SK-N-SH (cell line): ENCODE data around the gene HRH1. TPM values are rescaled to one million over a fixed set of nuclear protein-coding genes. Genes with fewer than 3 reads are reported as not detected.

ENCODE experiments used
- EP300 ChIP-seq, 2 experiments: IDR thresholded peaks; 2 replicates each; pipeline versions ENCODE4 v1.4.0 to v1.6.1; 2012; ENCODE audit warnings: borderline replicate concordance in 1 of 2, low read depth in 1 of 2, low read length in 1 of 2
- EZH2phosphoT487 ChIP-seq: fragments of 200-600 bp; sonication (generic); IDR thresholded peaks from 2 replicates; pipeline ENCODE4 v1.6.1; 2017; ENCODE audit warnings: low read depth, mixed run types, mild to moderate bottlenecking, antibody characterized with exemption, moderate library complexity, borderline replicate concordance
- FOSL2 ChIP-seq: IDR thresholded peaks from 2 replicates; pipeline ENCODE4 v1.4.0; 2012; ENCODE audit warnings: low read depth, mild to moderate bottlenecking, moderate library complexity, borderline replicate concordance
- FOXM1 ChIP-seq: IDR thresholded peaks from 2 replicates; pipeline ENCODE4 v1.4.0; 2012; ENCODE audit warnings: low read depth, mild to moderate bottlenecking
- GABPA ChIP-seq: IDR thresholded peaks from 2 replicates; pipeline ENCODE4 v1.4.0; 2012; ENCODE audit warnings: low read depth, mild to moderate bottlenecking
- JUND ChIP-seq: IDR thresholded peaks from 2 replicates; pipeline ENCODE4 v1.4.0; 2012
- MXI1 ChIP-seq: IDR thresholded peaks from 2 replicates; pipeline ENCODE4 v1.6.1; 2012; ENCODE audit warnings: mild to moderate bottlenecking, low read depth, low read length, improper control_type of control experiment
- NRF1 ChIP-seq: IDR thresholded peaks from 2 replicates; pipeline ENCODE4 v1.6.1; 2012; ENCODE audit warnings: low read depth, mild to moderate bottlenecking, low read length
- RAD21 ChIP-seq: IDR thresholded peaks from 2 replicates; pipeline ENCODE4 v1.6.1; 2012; ENCODE audit warnings: mild to moderate bottlenecking, low read length
- RFX5 ChIP-seq: IDR thresholded peaks from 2 replicates; pipeline ENCODE4 v1.6.1; 2012; ENCODE audit warnings: mild to moderate bottlenecking, improper control_type of control experiment, low read length
- RXRA ChIP-seq: IDR thresholded peaks from 2 replicates; pipeline ENCODE4 v1.4.0; 2012; ENCODE audit warnings: low read depth, mild to moderate bottlenecking, borderline replicate concordance
- SMC3 ChIP-seq: IDR thresholded peaks from 2 replicates; pipeline ENCODE4 v1.6.1; 2012; ENCODE audit warnings: low read depth, low read length, improper control_type of control experiment
- TAF1 ChIP-seq: IDR thresholded peaks from 2 replicates; pipeline ENCODE4 v1.6.1; 2012; ENCODE audit warnings: low read depth, mild to moderate bottlenecking, low read length, moderate library complexity, borderline replicate concordance
- TCF12 ChIP-seq: IDR thresholded peaks from 2 replicates; pipeline ENCODE4 v1.4.0; 2012
- TEAD4 ChIP-seq: IDR thresholded peaks from 2 replicates; pipeline ENCODE4 v1.4.0; 2012; ENCODE audit warnings: mild to moderate bottlenecking, borderline replicate concordance; ENCODE audit not compliant: insufficient read depth
- YY1 ChIP-seq: IDR thresholded peaks from 2 replicates; pipeline ENCODE4 v1.4.0; 2012; ENCODE audit warnings: low read depth, mild to moderate bottlenecking
- polyA plus RNA-seq, 3 experiments: library from polyadenylated mRNA; depleted of rRNA; stranded (reverse); fragments of >200 nt; gene quantifications; 2 replicates each; pipeline ENCODE4 v1.2.3, GENCODE V29; 2012
- TF ChIP-seq, protein P1 (sequence below): IDR thresholded peaks from 2 replicates; pipeline ENCODE4 v1.4.0; 2012; ENCODE audit warnings: low read depth, borderline replicate concordance
- TF ChIP-seq, protein P2 (sequence below): IDR thresholded peaks from 2 replicates; pipeline ENCODE4 v1.4.0; 2012; ENCODE audit warnings: low read depth, borderline replicate concordance
- TF ChIP-seq, protein P3 (sequence below): IDR thresholded peaks from 2 replicates; pipeline ENCODE4 v1.6.1; 2012; ENCODE audit warnings: mild to moderate bottlenecking, low read depth, low read length, moderate library complexity
- TF ChIP-seq, protein P4 (sequence below): fragments of 200-600 bp; sonication (generic); IDR thresholded peaks from 2 replicates; pipeline ENCODE4 v1.6.1; 2017; ENCODE audit warnings: antibody characterized with exemption, mild to moderate bottlenecking, moderate library complexity
- TF ChIP-seq, protein P5 (sequence below): fragments of 150-350 bp; IDR thresholded peaks from 2 replicates; pipeline ENCODE4 v1.6.1; 2016; ENCODE audit warnings: mild to moderate bottlenecking, low read depth, low read length
- TF ChIP-seq, protein P6 (sequence below): IDR thresholded peaks from 2 replicates; pipeline ENCODE4 v1.4.0; 2012; ENCODE audit warnings: low read depth

The HRH1 gene
- polyA plus RNA-seq, 1 of the 3 experiments (the other 2 are of a cell fraction) = 6.2 TPM

DNA sequence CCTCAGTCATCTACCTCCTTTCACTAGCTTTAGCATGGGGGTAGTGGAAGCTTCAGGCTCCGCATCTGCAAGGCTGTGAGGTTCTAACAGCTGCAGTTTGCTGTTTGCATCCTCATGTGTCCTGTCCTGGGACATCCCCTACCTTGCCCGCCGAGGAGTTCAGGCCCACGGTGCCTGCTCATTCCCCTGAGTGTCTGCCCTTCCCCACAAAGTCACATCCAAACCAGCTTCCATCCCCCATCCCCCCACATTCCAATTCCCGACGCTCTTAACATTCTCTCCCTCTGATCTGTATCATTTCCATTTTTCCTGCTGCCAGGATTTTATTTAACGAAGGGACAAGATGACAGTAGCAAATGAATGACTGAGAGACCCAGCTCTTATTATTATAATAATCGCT lies 43.8 kb downstream of the HRH1 start (continued):
- 0 out of 2 replicates have a peak, but pooled peaks have one; percentile 20 for TF ChIP-seq MXI1
- TF ChIP-seq FOSL2 = no peak
- no peak for TF ChIP-seq GABPA
- TF ChIP-seq, protein P1, sequence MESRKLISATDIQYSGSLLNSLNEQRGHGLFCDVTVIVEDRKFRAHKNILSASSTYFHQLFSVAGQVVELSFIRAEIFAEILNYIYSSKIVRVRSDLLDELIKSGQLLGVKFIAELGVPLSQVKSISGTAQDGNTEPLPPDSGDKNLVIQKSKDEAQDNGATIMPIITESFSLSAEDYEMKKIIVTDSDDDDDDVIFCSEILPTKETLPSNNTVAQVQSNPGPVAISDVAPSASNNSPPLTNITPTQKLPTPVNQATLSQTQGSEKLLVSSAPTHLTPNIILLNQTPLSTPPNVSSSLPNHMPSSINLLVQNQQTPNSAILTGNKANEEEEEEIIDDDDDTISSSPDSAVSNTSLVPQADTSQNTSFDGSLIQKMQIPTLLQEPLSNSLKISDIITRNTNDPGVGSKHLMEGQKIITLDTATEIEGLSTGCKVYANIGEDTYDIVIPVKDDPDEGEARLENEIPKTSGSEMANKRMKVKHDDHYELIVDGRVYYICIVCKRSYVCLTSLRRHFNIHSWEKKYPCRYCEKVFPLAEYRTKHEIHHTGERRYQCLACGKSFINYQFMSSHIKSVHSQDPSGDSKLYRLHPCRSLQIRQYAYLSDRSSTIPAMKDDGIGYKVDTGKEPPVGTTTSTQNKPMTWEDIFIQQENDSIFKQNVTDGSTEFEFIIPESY = no peak
- no peak for TF ChIP-seq FOXM1
- TF ChIP-seq RFX5 = no peak
- no peak for TF ChIP-seq TAF1
- TF ChIP-seq, protein P2, sequence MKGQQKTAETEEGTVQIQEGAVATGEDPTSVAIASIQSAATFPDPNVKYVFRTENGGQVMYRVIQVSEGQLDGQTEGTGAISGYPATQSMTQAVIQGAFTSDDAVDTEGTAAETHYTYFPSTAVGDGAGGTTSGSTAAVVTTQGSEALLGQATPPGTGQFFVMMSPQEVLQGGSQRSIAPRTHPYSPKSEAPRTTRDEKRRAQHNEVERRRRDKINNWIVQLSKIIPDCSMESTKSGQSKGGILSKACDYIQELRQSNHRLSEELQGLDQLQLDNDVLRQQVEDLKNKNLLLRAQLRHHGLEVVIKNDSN = no peak
- no peak for TF ChIP-seq RAD21
- TF ChIP-seq EP300 (IDR thresholded peaks at IDR 0.05; ENCODE audit: borderline replicate concordance in 1 of 2, low read depth in 1 of 2, low read length in 1 of 2) = no peak; a peak in 1 of 4 replicates
- TF ChIP-seq, protein P3, sequence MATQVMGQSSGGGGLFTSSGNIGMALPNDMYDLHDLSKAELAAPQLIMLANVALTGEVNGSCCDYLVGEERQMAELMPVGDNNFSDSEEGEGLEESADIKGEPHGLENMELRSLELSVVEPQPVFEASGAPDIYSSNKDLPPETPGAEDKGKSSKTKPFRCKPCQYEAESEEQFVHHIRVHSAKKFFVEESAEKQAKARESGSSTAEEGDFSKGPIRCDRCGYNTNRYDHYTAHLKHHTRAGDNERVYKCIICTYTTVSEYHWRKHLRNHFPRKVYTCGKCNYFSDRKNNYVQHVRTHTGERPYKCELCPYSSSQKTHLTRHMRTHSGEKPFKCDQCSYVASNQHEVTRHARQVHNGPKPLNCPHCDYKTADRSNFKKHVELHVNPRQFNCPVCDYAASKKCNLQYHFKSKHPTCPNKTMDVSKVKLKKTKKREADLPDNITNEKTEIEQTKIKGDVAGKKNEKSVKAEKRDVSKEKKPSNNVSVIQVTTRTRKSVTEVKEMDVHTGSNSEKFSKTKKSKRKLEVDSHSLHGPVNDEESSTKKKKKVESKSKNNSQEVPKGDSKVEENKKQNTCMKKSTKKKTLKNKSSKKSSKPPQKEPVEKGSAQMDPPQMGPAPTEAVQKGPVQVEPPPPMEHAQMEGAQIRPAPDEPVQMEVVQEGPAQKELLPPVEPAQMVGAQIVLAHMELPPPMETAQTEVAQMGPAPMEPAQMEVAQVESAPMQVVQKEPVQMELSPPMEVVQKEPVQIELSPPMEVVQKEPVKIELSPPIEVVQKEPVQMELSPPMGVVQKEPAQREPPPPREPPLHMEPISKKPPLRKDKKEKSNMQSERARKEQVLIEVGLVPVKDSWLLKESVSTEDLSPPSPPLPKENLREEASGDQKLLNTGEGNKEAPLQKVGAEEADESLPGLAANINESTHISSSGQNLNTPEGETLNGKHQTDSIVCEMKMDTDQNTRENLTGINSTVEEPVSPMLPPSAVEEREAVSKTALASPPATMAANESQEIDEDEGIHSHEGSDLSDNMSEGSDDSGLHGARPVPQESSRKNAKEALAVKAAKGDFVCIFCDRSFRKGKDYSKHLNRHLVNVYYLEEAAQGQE = no peak
- TF ChIP-seq, protein P4, sequence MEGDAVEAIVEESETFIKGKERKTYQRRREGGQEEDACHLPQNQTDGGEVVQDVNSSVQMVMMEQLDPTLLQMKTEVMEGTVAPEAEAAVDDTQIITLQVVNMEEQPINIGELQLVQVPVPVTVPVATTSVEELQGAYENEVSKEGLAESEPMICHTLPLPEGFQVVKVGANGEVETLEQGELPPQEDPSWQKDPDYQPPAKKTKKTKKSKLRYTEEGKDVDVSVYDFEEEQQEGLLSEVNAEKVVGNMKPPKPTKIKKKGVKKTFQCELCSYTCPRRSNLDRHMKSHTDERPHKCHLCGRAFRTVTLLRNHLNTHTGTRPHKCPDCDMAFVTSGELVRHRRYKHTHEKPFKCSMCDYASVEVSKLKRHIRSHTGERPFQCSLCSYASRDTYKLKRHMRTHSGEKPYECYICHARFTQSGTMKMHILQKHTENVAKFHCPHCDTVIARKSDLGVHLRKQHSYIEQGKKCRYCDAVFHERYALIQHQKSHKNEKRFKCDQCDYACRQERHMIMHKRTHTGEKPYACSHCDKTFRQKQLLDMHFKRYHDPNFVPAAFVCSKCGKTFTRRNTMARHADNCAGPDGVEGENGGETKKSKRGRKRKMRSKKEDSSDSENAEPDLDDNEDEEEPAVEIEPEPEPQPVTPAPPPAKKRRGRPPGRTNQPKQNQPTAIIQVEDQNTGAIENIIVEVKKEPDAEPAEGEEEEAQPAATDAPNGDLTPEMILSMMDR = no peak
- no peak for TF ChIP-seq TEAD4
- TF ChIP-seq, protein P5, sequence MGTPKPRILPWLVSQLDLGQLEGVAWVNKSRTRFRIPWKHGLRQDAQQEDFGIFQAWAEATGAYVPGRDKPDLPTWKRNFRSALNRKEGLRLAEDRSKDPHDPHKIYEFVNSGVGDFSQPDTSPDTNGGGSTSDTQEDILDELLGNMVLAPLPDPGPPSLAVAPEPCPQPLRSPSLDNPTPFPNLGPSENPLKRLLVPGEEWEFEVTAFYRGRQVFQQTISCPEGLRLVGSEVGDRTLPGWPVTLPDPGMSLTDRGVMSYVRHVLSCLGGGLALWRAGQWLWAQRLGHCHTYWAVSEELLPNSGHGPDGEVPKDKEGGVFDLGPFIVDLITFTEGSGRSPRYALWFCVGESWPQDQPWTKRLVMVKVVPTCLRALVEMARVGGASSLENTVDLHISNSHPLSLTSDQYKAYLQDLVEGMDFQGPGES = no peak
- TF ChIP-seq RXRA = no peak
- no peak for TF ChIP-seq NRF1
- no peak for TF ChIP-seq YY1
- TF ChIP-seq EZH2phosphoT487 = no peak
- TF ChIP-seq, protein P6, sequence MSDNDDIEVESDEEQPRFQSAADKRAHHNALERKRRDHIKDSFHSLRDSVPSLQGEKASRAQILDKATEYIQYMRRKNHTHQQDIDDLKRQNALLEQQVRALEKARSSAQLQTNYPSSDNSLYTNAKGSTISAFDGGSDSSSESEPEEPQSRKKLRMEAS = no peak
- 0 out of 2 replicates have a peak, but pooled peaks have one; percentile 12 for TF ChIP-seq JUND
- TF ChIP-seq TCF12 = peak; percentile 46; the same call in 1 of the 2 replicates
- no peak for TF ChIP-seq SMC3
